Activated T-helper 2 cell treated with anti-CD3 and anti-CD28 coated beads, Interferon-gamma antibody, Interleukin-2, Interleukin-4, amounts not matched to agents 10 μg/mL and 5 μg/mL and 100 μg/mL, durations not matched to agents 14 hours and 24 hours and 36 hours (primary cell): ENCODE measurements around the gene TBL1XR1. TPM values are rescaled to one million over a fixed set of nuclear protein-coding genes. Genes with fewer than 3 reads are reported as not detected.

Experiments
- DNase-seq: peaks from one replicate; pipeline ENCODE4 v3.0.0; 2021; ENCODE audit warnings: low spot score
- H3K27ac Mint-ChIP-seq: one replicate; pipeline ENCODE4 v1.8.0; 2021; ENCODE audit warnings: mixed read lengths
- H3K27me3 Mint-ChIP-seq: one replicate; pipeline ENCODE4 v1.8.0; 2021; ENCODE audit warnings: low read depth, mixed read lengths
- H3K36me3 Mint-ChIP-seq: one replicate; pipeline ENCODE4 v1.8.0; 2021; ENCODE audit warnings: low read depth, mixed read lengths
- H3K4me1 Mint-ChIP-seq: one replicate; pipeline ENCODE4 v1.8.0; 2021; ENCODE audit warnings: low read depth, mixed read lengths
- H3K4me3 Mint-ChIP-seq: one replicate; pipeline ENCODE4 v1.8.0; 2021; ENCODE audit warnings: low read depth, mild to moderate bottlenecking, moderate library complexity, mixed read lengths
- H3K9me3 Mint-ChIP-seq: one replicate; pipeline ENCODE4 v1.8.0; 2021; ENCODE audit warnings: mixed read lengths
- intact Hi-C: fragments of 100-400 bp; cut with micrococcal nuclease; formaldehyde crosslinking; loops from one replicate; pipeline ENCODE4 v1.15.1; 2023
- total RNA-seq: library from RNA; stranded (reverse); gene quantifications from 2 replicates; pipeline ENCODE4 v1.2.3, GENCODE V29; 2022

The TBL1XR1 gene
- total RNA-seq, 1 donor from 2014 or later, result 168 TPM

- Mint-ChIP-seq H3K27me3 (no peaks in the 10 kb centered on the region), H3K4me1 (peaks cover 23% of the 10 kb centered on the region), H3K36me3 (peaks cover 21% of the 10 kb centered on the region), H3K4me3 (no peak overlapping the region), H3K27ac (no peak overlapping the region), H3K9me3 (no peaks in the 10 kb centered on the region)
- intact Hi-C loops, result loop anchor here (1.0 to 10.0 kb wide), 7 partner anchors 91 to 939 kb away; no protein-coding TSS in a partner anchor
- DNase-seq, result no peak
These were observed 141.4 kb downstream of the TBL1XR1 start for GRCh38 chr3:177055605-177056571.

- no peaks in the 10 kb centered on the region for H3K9me3 Mint-ChIP-seq
- intact Hi-C loops, result loop anchor here (10.0 kb wide), 2 partner anchors 622 to 942 kb away; no protein-coding TSS in a partner anchor
- H3K4me1 Mint-ChIP-seq, result peaks cover 14% of the 10 kb centered on the region
- no peaks in the 10 kb centered on the region for H3K27me3 Mint-ChIP-seq
- no peak overlapping the region for H3K4me3 Mint-ChIP-seq
- no peak for DNase-seq
- H3K36me3 Mint-ChIP-seq, result peaks cover 35% of the 10 kb centered on the region
- no peak overlapping the region for H3K27ac Mint-ChIP-seq
These were observed 144.2 kb downstream of the TBL1XR1 start for GRCh38 chr3:177053107-177053506.

GRCh38 chr3:177051411-177051810 is 145.9 kb downstream of the TBL1XR1 start:
- no peaks in the 10 kb centered on the region for H3K27me3 Mint-ChIP-seq
- peaks cover 46% of the 10 kb centered on the region for H3K36me3 Mint-ChIP-seq
- H3K9me3 Mint-ChIP-seq, result no peaks in the 10 kb centered on the region
- DNase-seq, result no peak
- intact Hi-C loops, result loop anchor here (10.0 kb wide), 2 partner anchors 623 to 943 kb away; no protein-coding TSS in a partner anchor
- peaks cover 14% of the 10 kb centered on the region for H3K4me1 Mint-ChIP-seq
- no peak overlapping the region for H3K27ac Mint-ChIP-seq
- H3K4me3 Mint-ChIP-seq, result no peak overlapping the region

GRCh38 chr3:177050501-177051237 is 146.6 kb downstream of the TBL1XR1 start:
- Mint-ChIP-seq H3K27ac (no peak overlapping the region), H3K9me3 (no peaks in the 10 kb centered on the region), H3K27me3 (no peaks in the 10 kb centered on the region), H3K4me3 (no peak overlapping the region), H3K36me3 (peaks cover 53% of the 10 kb centered on the region), H3K4me1 (peaks cover 14% of the 10 kb centered on the region)
- intact Hi-C loops, result loop anchor here (10.0 kb wide), 2 partner anchors 624 to 944 kb away; no protein-coding TSS in a partner anchor
- no peak for DNase-seq

- peaks cover 16% of the 10 kb centered on the region for H3K4me1 Mint-ChIP-seq
- no peaks in the 10 kb centered on the region for H3K27me3 Mint-ChIP-seq
- H3K9me3 Mint-ChIP-seq, result peaks cover 7% of the 10 kb centered on the region
- peaks cover 88% of the 10 kb centered on the region for H3K36me3 Mint-ChIP-seq
- no peak overlapping the region for H3K4me3 Mint-ChIP-seq
- intact Hi-C loops, result no loop called here
- H3K27ac Mint-ChIP-seq, result no peak overlapping the region
- DNase-seq, result no peak
These were observed 151.5 kb downstream of the TBL1XR1 start for GRCh38 chr3:177045767-177046166.

- no peak for DNase-seq
- peaks cover 19% of the 10 kb centered on the region for H3K4me1 Mint-ChIP-seq
- H3K27ac Mint-ChIP-seq, result no peak overlapping the region
- peaks cover 7% of the 10 kb centered on the region for H3K9me3 Mint-ChIP-seq
- intact Hi-C loops, result no loop called here
- H3K4me3 Mint-ChIP-seq, result no peak overlapping the region
- no peaks in the 10 kb centered on the region for H3K27me3 Mint-ChIP-seq
- peaks cover 87% of the 10 kb centered on the region for H3K36me3 Mint-ChIP-seq
These were observed 152.1 kb downstream of the TBL1XR1 start for GRCh38 chr3:177045222-177045621.

- Mint-ChIP-seq H3K27me3 (no peaks in the 10 kb centered on the region), H3K36me3 (peaks cover 86% of the 10 kb centered on the region), H3K27ac (peak overlapping the region; percentile 51), H3K4me1 (peaks cover 34% of the 10 kb centered on the region), H3K4me3 (no peak overlapping the region), H3K9me3 (peaks cover 7% of the 10 kb centered on the region)
- DNase-seq, result no peak
- intact Hi-C loops, result no loop called here
These were observed 155.3 kb downstream of the TBL1XR1 start for GRCh38 chr3:177041730-177042551.

- Mint-ChIP-seq H3K4me1 (peaks cover 34% of the 10 kb centered on the region), H3K27me3 (no peaks in the 10 kb centered on the region), H3K27ac (peak overlapping the region; percentile 33), H3K4me3 (no peak overlapping the region), H3K36me3 (peaks cover 86% of the 10 kb centered on the region), H3K9me3 (peaks cover 7% of the 10 kb centered on the region)
- intact Hi-C loops, result no loop called here
- no peak for DNase-seq
These were observed 156.1 kb downstream of the TBL1XR1 start for GRCh38 chr3:177041021-177041729.

- DNase-seq, result no peak
- Mint-ChIP-seq H3K36me3 (peaks cover 87% of the 10 kb centered on the region), H3K27ac (no peak overlapping the region), H3K4me1 (peaks cover 38% of the 10 kb centered on the region), H3K27me3 (no peaks in the 10 kb centered on the region), H3K4me3 (no peak overlapping the region), H3K9me3 (peaks cover 7% of the 10 kb centered on the region)
- intact Hi-C loops, result no loop called here
These were observed 157.6 kb downstream of the TBL1XR1 start for GRCh38 chr3:177039490-177040274.

GRCh38 chr3:177037241-177037640 is 160.0 kb downstream of the TBL1XR1 start:
- DNase-seq, result no peak
- Mint-ChIP-seq H3K36me3 (peaks cover 82% of the 10 kb centered on the region), H3K27ac (no peak overlapping the region), H3K4me1 (peaks cover 34% of the 10 kb centered on the region), H3K27me3 (no peaks in the 10 kb centered on the region), H3K9me3 (no peaks in the 10 kb centered on the region), H3K4me3 (no peak overlapping the region)
- intact Hi-C loops, result no loop called here

- H3K27me3 Mint-ChIP-seq, result no peaks in the 10 kb centered on the region
- intact Hi-C loops, result no loop called here
- peaks cover 81% of the 10 kb centered on the region for H3K36me3 Mint-ChIP-seq
- H3K27ac Mint-ChIP-seq, result no peak overlapping the region
- H3K4me3 Mint-ChIP-seq, result no peak overlapping the region
- DNase-seq, result no peak
- H3K4me1 Mint-ChIP-seq, result peaks cover 22% of the 10 kb centered on the region
- H3K9me3 Mint-ChIP-seq, result no peaks in the 10 kb centered on the region
These were observed 161.6 kb downstream of the TBL1XR1 start for GRCh38 chr3:177035676-177036075.
